ENCODE data around the gene TMEM80.

GRCh38 chr11:695538-696248 lies at the start of gene TMEM80:
- no peak for TF ChIP-seq L3MBTL2 (conservative IDR thresholded peaks at IDR 0.05)
- no peak for TF ChIP-seq FOXM1 (IDR thresholded peaks at IDR 0.05; ENCODE audit: borderline replicate concordance)
- no peak for TF ChIP-seq ARNT (IDR thresholded peaks at IDR 0.05)
- no peak for TF ChIP-seq HDGF (IDR thresholded peaks at IDR 0.05; ENCODE audit: borderline replicate concordance)
- TF ChIP-seq FOXA1 (IDR thresholded peaks at IDR 0.05): no peak
- no peak for TF ChIP-seq SP1 (IDR thresholded peaks at IDR 0.05)
- no peak for TF ChIP-seq ZNF384 (IDR thresholded peaks at IDR 0.05)
- TF ChIP-seq BHLHE40 (IDR thresholded peaks at IDR 0.05; ENCODE audit: borderline replicate concordance): no peak
- no peak for TF ChIP-seq NFRKB (IDR thresholded peaks at IDR 0.05)
- no peak for TF ChIP-seq CTBP1 (IDR thresholded peaks at IDR 0.05; ENCODE audit: borderline replicate concordance)
- TF ChIP-seq FOXK2 (IDR thresholded peaks at IDR 0.05): no peak
- TF ChIP-seq TARDBP (IDR thresholded peaks at IDR 0.05): no peak
- TF ChIP-seq LEF1 (IDR thresholded peaks at IDR 0.05; ENCODE audit: borderline replicate concordance): no peak
